GM19468 (cell line): ENCODE measurements around the gene PGRMC1.
"Not testable (repeated sequence)": the region's sequence is repeated elsewhere in the genome, so short reads cannot be mapped to it uniquely, and the experiment has no call there.

Experiments
- ATAC-seq: cut with Tn5 transposase; IDR thresholded peaks from one replicate; pipeline ENCODE4 v1.9.1; 2021; ENCODE audit warnings: mild to moderate bottlenecking, moderate library complexity, moderate number of reproducible peaks; ENCODE audit not compliant: unreplicated experiment; ENCODE audit errors: extremely low read depth

Gene PGRMC1

GRCh38 chrX:119235872-119236622, at the start of gene PGRMC1:
TSS of gene PGRMC1 (plus strand) at chrX:119236285. CDS start at chrX:119236364, 79 bp downstream.
- ATAC-seq = peak; percentile 77

GRCh38 chrX:119186763-119187162, 49.3 kb upstream of the PGRMC1 start:
- no peak for ATAC-seq

GRCh38 chrX:119187298-119187697, 48.8 kb upstream of the PGRMC1 start:
- no peak for ATAC-seq

GRCh38 chrX:119189115-119189514, 47.0 kb upstream of the PGRMC1 start:
- ATAC-seq = no peak

GRCh38 chrX:119189595-119189994, 46.5 kb upstream of the PGRMC1 start:
- no peak for ATAC-seq

GRCh38 chrX:119190091-119190681, 45.9 kb upstream of the PGRMC1 start:
- ATAC-seq = no peak

GRCh38 chrX:119190831-119191230, 45.3 kb upstream of the PGRMC1 start:
- ATAC-seq = no peak

- no peak for ATAC-seq
Measured at GRCh38 chrX:119194621-119195020, 41.5 kb upstream of the PGRMC1 start.

GRCh38 chrX:119201570-119201969, 34.5 kb upstream of the PGRMC1 start:
- ATAC-seq = no peak

- ATAC-seq = no peak
Measured at GRCh38 chrX:119206203-119206602, 29.9 kb upstream of the PGRMC1 start.

- not testable (repeated sequence) for ATAC-seq
Measured at GRCh38 chrX:119207483-119207882, 28.6 kb upstream of the PGRMC1 start.

GRCh38 chrX:119208401-119209057, 27.6 kb upstream of the PGRMC1 start:
- no peak for ATAC-seq

- ATAC-seq = not testable (repeated sequence)
Measured at GRCh38 chrX:119210931-119211648, 25.0 kb upstream of the PGRMC1 start.

GRCh38 chrX:119211649-119212014, 24.5 kb upstream of the PGRMC1 start:
- ATAC-seq = no peak

- ATAC-seq = no peak
Measured at GRCh38 chrX:119218198-119218597, 17.9 kb upstream of the PGRMC1 start.

- no peak for ATAC-seq
Measured at GRCh38 chrX:119222932-119223331, 13.2 kb upstream of the PGRMC1 start.

- no peak for ATAC-seq
Measured at GRCh38 chrX:119223783-119224182, 12.3 kb upstream of the PGRMC1 start.

- no peak for ATAC-seq
Measured at GRCh38 chrX:119226446-119226845, 9.6 kb upstream of the PGRMC1 start.

- ATAC-seq = no peak
Measured at GRCh38 chrX:119228512-119229252, 7.4 kb upstream of the PGRMC1 start.

GRCh38 chrX:119229253-119229615, 6.9 kb upstream of the PGRMC1 start:
- no peak for ATAC-seq
